ENCODE data around the gene FRRS1. TPM values are rescaled to one million over a fixed set of nuclear protein-coding genes. Genes with fewer than 3 reads are reported as not detected.

Gene FRRS1
- total and polyA plus RNA-seq, 2 of the 4 experiments (the other 2 are of a cell fraction): 3.8 to 23.5 TPM

DNA sequence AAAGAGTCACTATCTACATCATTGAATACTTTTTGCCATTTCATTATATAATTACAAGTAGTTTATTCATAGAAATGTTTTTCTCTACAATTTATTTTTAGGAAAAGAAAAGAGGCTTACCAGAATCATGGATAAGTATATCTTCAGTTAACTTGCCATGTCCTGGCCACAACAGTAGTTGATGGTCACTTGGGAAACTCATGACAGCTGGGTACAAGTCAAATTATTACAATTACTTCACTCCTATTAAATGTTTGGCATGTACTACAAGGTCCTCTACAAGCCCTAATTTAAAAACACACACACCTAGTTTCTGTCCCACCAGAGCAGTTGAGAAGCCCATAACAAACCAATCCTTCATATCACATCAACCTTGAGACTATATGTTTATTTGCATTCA, 91.1 kb downstream of the FRRS1 start:
- Histone ChIP-seq H3K23ac (ENCODE audit: low read depth, low read length) (no peak overlapping the region), H3K9me1 (ENCODE audit: insufficient read depth, low read length) (no peaks in the 10 kb centered on the region), H3K9ac (ENCODE audit: low read depth, low read length) (no peak overlapping the region), H4K5ac (ENCODE audit: low read depth, low read length) (no peak overlapping the region), H2BK120ac (ENCODE audit: low read depth, low read length) (no peak overlapping the region), H2AFZ (replicated peaks; ENCODE audit: low read length, poor library complexity) (no peak overlapping the region), H3K56ac (ENCODE audit: extremely low read depth, insufficient read depth, low read length) (no peak overlapping the region), H3K18ac (ENCODE audit: low read depth, low read length) (no peak overlapping the region), H2BK20ac (ENCODE audit: low read depth, low read length) (no peak overlapping the region), H3K27ac (ENCODE audit: insufficient read depth, low read length) (no peak overlapping the region), H3K4me2 (ENCODE audit: low read depth, low read length) (no peak overlapping the region), H3K4me3 (ENCODE audit: insufficient read depth, low read depth, low read length) (no peak overlapping the region), H2BK15ac (ENCODE audit: low read depth, low read length) (no peak overlapping the region), H2AK5ac (ENCODE audit: low read depth, low read length) (no peak overlapping the region), H4K20me1 (ENCODE audit: insufficient read depth, low read length) (no peaks in the 10 kb centered on the region), H3K4me1 (ENCODE audit: control insufficient read depth, insufficient read depth, low read length) (peaks cover 8% of the 10 kb centered on the region), H3K36me3 (ENCODE audit: control insufficient read depth, insufficient read depth, low read length) (no peaks in the 10 kb centered on the region), H2BK5ac (ENCODE audit: low read depth, low read length, poor library complexity, severe bottlenecking) (no peak overlapping the region), H2AK9ac (replicated peaks; ENCODE audit: low read depth, low read length, poor library complexity) (no peak overlapping the region), H3K14ac (replicated peaks; ENCODE audit: low read depth, low read length) (no peak overlapping the region), H3K79me1 (ENCODE audit: low read depth in 1 of 2, low read length in 2 of 2) (no peaks in the 10 kb centered on the region), H3K27me3 (ENCODE audit: control insufficient read depth, insufficient read depth, low read length) (no peaks in the 10 kb centered on the region), H3K9me3 (ENCODE audit: control insufficient read depth, insufficient read depth, low read length) (no peaks in the 10 kb centered on the region), H3K4ac (ENCODE audit: low read depth, low read length) (no peak overlapping the region), H4K91ac (ENCODE audit: insufficient read depth, low read depth, low read length) (no peak overlapping the region), H4K8ac (ENCODE audit: low read depth in 2 of 2, low read length in 2 of 2) (no peak overlapping the region)
- POLR2A ChIA-PET (ENCODE audit: unreplicated experiment): no interaction called here
- no TSS peak for BruUV-seq (replicated peaks)
- intact Hi-C loops (cut with micrococcal nuclease): no loop called here
- in situ Hi-C loops (cut with MboI; ENCODE audit: low sequenced_read_pairs): no loop called here
- no peak for ATAC-seq (ENCODE audit: low read depth)
- CTCF ChIA-PET: no interaction called here
- TF ChIP-seq MAZ (IDR thresholded peaks at IDR 0.05; ENCODE audit: borderline replicate concordance, low read depth, low read length): no peak
- TF ChIP-seq, protein P1, sequence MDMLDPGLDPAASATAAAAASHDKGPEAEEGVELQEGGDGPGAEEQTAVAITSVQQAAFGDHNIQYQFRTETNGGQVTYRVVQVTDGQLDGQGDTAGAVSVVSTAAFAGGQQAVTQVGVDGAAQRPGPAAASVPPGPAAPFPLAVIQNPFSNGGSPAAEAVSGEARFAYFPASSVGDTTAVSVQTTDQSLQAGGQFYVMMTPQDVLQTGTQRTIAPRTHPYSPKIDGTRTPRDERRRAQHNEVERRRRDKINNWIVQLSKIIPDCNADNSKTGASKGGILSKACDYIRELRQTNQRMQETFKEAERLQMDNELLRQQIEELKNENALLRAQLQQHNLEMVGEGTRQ (IDR thresholded peaks at IDR 0.05; ENCODE audit: low read depth, low read length): no peak
- TF ChIP-seq, protein P2, sequence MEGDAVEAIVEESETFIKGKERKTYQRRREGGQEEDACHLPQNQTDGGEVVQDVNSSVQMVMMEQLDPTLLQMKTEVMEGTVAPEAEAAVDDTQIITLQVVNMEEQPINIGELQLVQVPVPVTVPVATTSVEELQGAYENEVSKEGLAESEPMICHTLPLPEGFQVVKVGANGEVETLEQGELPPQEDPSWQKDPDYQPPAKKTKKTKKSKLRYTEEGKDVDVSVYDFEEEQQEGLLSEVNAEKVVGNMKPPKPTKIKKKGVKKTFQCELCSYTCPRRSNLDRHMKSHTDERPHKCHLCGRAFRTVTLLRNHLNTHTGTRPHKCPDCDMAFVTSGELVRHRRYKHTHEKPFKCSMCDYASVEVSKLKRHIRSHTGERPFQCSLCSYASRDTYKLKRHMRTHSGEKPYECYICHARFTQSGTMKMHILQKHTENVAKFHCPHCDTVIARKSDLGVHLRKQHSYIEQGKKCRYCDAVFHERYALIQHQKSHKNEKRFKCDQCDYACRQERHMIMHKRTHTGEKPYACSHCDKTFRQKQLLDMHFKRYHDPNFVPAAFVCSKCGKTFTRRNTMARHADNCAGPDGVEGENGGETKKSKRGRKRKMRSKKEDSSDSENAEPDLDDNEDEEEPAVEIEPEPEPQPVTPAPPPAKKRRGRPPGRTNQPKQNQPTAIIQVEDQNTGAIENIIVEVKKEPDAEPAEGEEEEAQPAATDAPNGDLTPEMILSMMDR (conservative IDR thresholded peaks at IDR 0.05; ENCODE audit: low read depth, low read length): no peak
- no peak for TF ChIP-seq FOS (IDR thresholded peaks at IDR 0.05; ENCODE audit: low read depth, low read length)
- no peak for TF ChIP-seq RCOR1 (IDR thresholded peaks at IDR 0.05; ENCODE audit: insufficient replicate concordance, low read length)
- TF ChIP-seq MAFK (IDR thresholded peaks at IDR 0.05; ENCODE audit: low read depth, low read length): no peak
- DNase-seq: no peak
- dilution Hi-C loops (cut with HindIII; ENCODE audit: low sequenced_read_pairs, unreplicated experiment): no loop called here

All from IMR-90 (cell line).